GM18861 (cell line): ENCODE data around the gene USP21.

Experiments
- ATAC-seq: cut with Tn5 transposase; IDR thresholded peaks from one replicate; pipeline ENCODE4 v1.9.1; 2021; ENCODE audit not compliant: unreplicated experiment

The USP21 gene

GRCh38 chr1:161132410-161133219 is 26.7 kb upstream of the USP21 start, which contains the start of gene DEDD:
Gene DEDD (minus strand): TSS chr1:161132667. CDS start chr1:161124462, 8,205 bp downstream.
- ATAC-seq, result peak; percentile 96

- no peak for ATAC-seq
These were observed 26.0 kb upstream of the USP21 start for GRCh38 chr1:161133220-161133740.

GRCh38 chr1:161137881-161138280 is 21.4 kb upstream of the USP21 start:
- no peak for ATAC-seq

- ATAC-seq, result no peak
These were observed 20.9 kb upstream of the USP21 start for GRCh38 chr1:161138431-161138830.

GRCh38 chr1:161139766-161140165 is 19.5 kb upstream of the USP21 start:
- ATAC-seq, result no peak

- ATAC-seq, result no peak
These were observed 18.4 kb upstream of the USP21 start for GRCh38 chr1:161140755-161141400.

- no peak for ATAC-seq
These were observed 13.5 kb upstream of the USP21 start for GRCh38 chr1:161145832-161146231.

GRCh38 chr1:161153176-161153575 is 6.1 kb upstream of the USP21 start:
- ATAC-seq, result no peak

- ATAC-seq, result peak; percentile 64
These were observed 5.5 kb upstream of the USP21 start, which contains the start of gene UFC1 for GRCh38 chr1:161153682-161154337. Gene UFC1 (plus strand): TSS chr1:161153978. CDS start chr1:161153998, 20 bp downstream.

GRCh38 chr1:161157867-161158266 is 1.4 kb upstream of the USP21 start:
- no peak for ATAC-seq

- ATAC-seq, result no peak
These were observed 837 bp upstream of the USP21 start for GRCh38 chr1:161158316-161159010.

- no peak for ATAC-seq
These were observed 578 bp downstream of the USP21 start for GRCh38 chr1:161159913-161160243.

GRCh38 chr1:161160671-161161145 is 1.4 kb downstream of the USP21 start:
- ATAC-seq, result no peak

- no peak for ATAC-seq
These were observed 2.4 kb downstream of the USP21 start for GRCh38 chr1:161161652-161162051.

GRCh38 chr1:161162052-161162451 is 2.8 kb downstream of the USP21 start:
- no peak for ATAC-seq

GRCh38 chr1:161162806-161163205 is 3.5 kb downstream of the USP21 start:
- no peak for ATAC-seq

- no peak for ATAC-seq
These were observed 4.5 kb downstream of the USP21 start for GRCh38 chr1:161163793-161164192.

GRCh38 chr1:161164901-161165610 is 5.8 kb downstream of the USP21 start:
- ATAC-seq, result no peak

GRCh38 chr1:161165742-161166668 is 6.7 kb downstream of the USP21 start, which contains the start of gene PPOX:
Gene PPOX (plus strand): TSS chr1:161166426. CDS start chr1:161166848, 422 bp downstream.
- peak; percentile 92 for ATAC-seq
